Muscle of leg (tissue), 16 donors: Measurements from ENCODE around the gene AKIP1. TPM values are rescaled to one million over a fixed set of nuclear protein-coding genes. Genes with fewer than 3 reads are reported as not detected.
A peak's percentile ranks its signal among the peaks of the same experiment; 100 is the strongest.

Source experiments
- DNase-seq: peaks from one replicate; pipeline ENCODE4 v3.0.0; 2013
- H3K27ac ChIP-seq: one replicate; pipeline ENCODE4 v1.5.1; 2013; ENCODE audit warnings: mild to moderate bottlenecking, low read length, control low read depth
- H3K27me3 ChIP-seq: one replicate; pipeline ENCODE4 v1.6.1; 2013; ENCODE audit warnings: low read length; ENCODE audit not compliant: control insufficient read depth, insufficient read depth
- H3K36me3 ChIP-seq: one replicate; pipeline ENCODE4 v1.6.1; 2013; ENCODE audit warnings: low read length; ENCODE audit not compliant: control insufficient read depth, insufficient read depth
- H3K4me1 ChIP-seq: one replicate; pipeline ENCODE4 v1.6.1; 2013; ENCODE audit warnings: low read length; ENCODE audit not compliant: control insufficient read depth, insufficient read depth
- H3K4me3 ChIP-seq: one replicate; pipeline ENCODE4 v1.5.1; 2013; ENCODE audit warnings: low read length, control low read depth
- H3K9me3 ChIP-seq: replicated peaks from 2 replicates; pipeline ENCODE4 v1.6.1; 2013; ENCODE audit warnings: low read depth, low read length; ENCODE audit not compliant: control insufficient read depth
- WGBS: methylation state at CpG from one replicate; pipeline ENCODE4 v1.1.5; 2013; ENCODE audit warnings: missing lambda C conversion rate; ENCODE audit not compliant: insufficient coverage; 5-methylcytosine and 5-hydroxymethylcytosine counted together
- long read RNA-seq, 11 donors: transcript quantifications; one replicate each; lab custom pipeline, GENCODE V29; 2026
- polyA plus RNA-seq, 8 donors: library from polyadenylated mRNA; unstranded; fragments of 120-200 nt; gene quantifications; one replicate each; pipeline versions ENCODE4 v1.2.1 to v1.2.3, GENCODE V29; 2013; ENCODE audit warnings: inconsistent platforms in 1 of 8, low replicate concordance in 1 of 8; ENCODE audit not compliant: insufficient read length in 8 of 8, insufficient read depth in 1 of 8
- total RNA-seq: library from RNA; stranded (reverse); fragments of 120-200 nt; gene quantifications from one replicate; pipeline ENCODE4 v1.2.4, GENCODE V29; 2013

Gene AKIP1
- total RNA-seq (18.2 TPM), polyA plus RNA-seq (10 to 100 TPM; 23.1 to 30.3 (median 24.6) TPM)
- long read RNA-seq, donor 1, transcript AKIP1-204 (4 exons, 1,084 nt): major isoform, 5 of 8 reads
- long read RNA-seq, donor 1, partial matches to known transcripts: 0 of 8 reads
- long read RNA-seq, donor 1, other reads (novel, unspliced or antisense): 0 of 8 reads
- long read RNA-seq, donor 2, partial matches to known transcripts: 0 of 1 reads
- long read RNA-seq, donor 2, other reads (novel, unspliced or antisense): 0 of 1 reads
- long read RNA-seq, donor 3, transcript AKIP1-204 (4 exons, 1,084 nt): major isoform, 11 of 46 reads
- long read RNA-seq, donor 3, partial matches to known transcripts: 0 of 46 reads
- long read RNA-seq, donor 3, other reads (novel, unspliced or antisense): 29 of 46 reads
- long read RNA-seq, donor 4, transcript AKIP1-210 (5 exons, 1,022 nt): major isoform, 5 of 12 reads
- long read RNA-seq, donor 4, partial matches to known transcripts: 0 of 12 reads
- long read RNA-seq, donor 4, other reads (novel, unspliced or antisense): 0 of 12 reads
- long read RNA-seq, donor 5, transcript AKIP1-204 (4 exons, 1,084 nt): major isoform, 14 of 28 reads
- long read RNA-seq, donor 5, transcript AKIP1-210 (5 exons, 1,022 nt): minor isoform, 8 of 28 reads
- long read RNA-seq, donor 5, partial matches to known transcripts: 0 of 28 reads
- long read RNA-seq, donor 5, other reads (novel, unspliced or antisense): 0 of 28 reads
- long read RNA-seq, donor 6, transcript AKIP1-210 (5 exons, 1,022 nt): minor isoform, 9 of 27 reads
- long read RNA-seq, donor 6, transcript AKIP1-204 (4 exons, 1,084 nt): major isoform, 11 of 27 reads
- long read RNA-seq, donor 6, partial matches to known transcripts: 0 of 27 reads
- long read RNA-seq, donor 6, other reads (novel, unspliced or antisense): 0 of 27 reads
- long read RNA-seq, donor 7, transcript AKIP1-204 (4 exons, 1,084 nt): major isoform, 5 of 8 reads
- long read RNA-seq, donor 7, partial matches to known transcripts: 0 of 8 reads
- long read RNA-seq, donor 7, other reads (novel, unspliced or antisense): 0 of 8 reads
- long read RNA-seq, donor 8, partial matches to known transcripts: 5 of 14 reads
- long read RNA-seq, donor 8, other reads (novel, unspliced or antisense): 0 of 14 reads
- long read RNA-seq, donor 9, partial matches to known transcripts: 0 of 7 reads
- long read RNA-seq, donor 9, other reads (novel, unspliced or antisense): 0 of 7 reads
- long read RNA-seq, donor 10, transcript AKIP1-204 (4 exons, 1,084 nt): major isoform, 5 of 10 reads
- long read RNA-seq, donor 10, partial matches to known transcripts: 0 of 10 reads
- long read RNA-seq, donor 10, other reads (novel, unspliced or antisense): 0 of 10 reads
- long read RNA-seq, donor 11, partial matches to known transcripts: 0 of 7 reads
- long read RNA-seq, donor 11, other reads (novel, unspliced or antisense): 0 of 7 reads

GRCh38 chr11:8911029-8911823, at the start of gene AKIP1:
Gene AKIP1 (plus strand): TSS chr11:8911189. CDS start chr11:8911450, 261 bp downstream.
- Histone ChIP-seq H3K4me1 (peaks cover 23% of the 10 kb centered on the region), H3K27me3 (no peaks in the 10 kb centered on the region), H3K4me3 (peak within 1 kb of the TSS; percentile 80), H3K9me3 (no peaks in the 10 kb centered on the region), H3K36me3 (peaks cover 10% of the 10 kb centered on the region), H3K27ac (peak within 1 kb of the TSS; percentile 95)
- peak; percentile 99 for DNase-seq
- under 1% methylated on average over 57 of the region's 68 CpGs for WGBS

GRCh38 chr11:8863838-8864237, 47.2 kb upstream of the AKIP1 start:
- no peaks in the 10 kb centered on the region for H3K9me3 ChIP-seq
- no peaks in the 10 kb centered on the region for H3K4me1 ChIP-seq
- DNase-seq: no peak
- no peak overlapping the region for H3K27ac ChIP-seq
- no CpG with 5 or more reads among the region's 1 CpG for WGBS
- no peak overlapping the region for H3K4me3 ChIP-seq
- H3K36me3 ChIP-seq: no peaks in the 10 kb centered on the region
- H3K27me3 ChIP-seq: no peaks in the 10 kb centered on the region

GRCh38 chr11:8865304-8865703, 45.7 kb upstream of the AKIP1 start:
- DNase-seq: no peak
- H3K4me3 ChIP-seq: no peak overlapping the region
- no peak overlapping the region for H3K27ac ChIP-seq

GRCh38 chr11:8867035-8867434, 44.0 kb upstream of the AKIP1 start:
- 48% methylated on average over 2 of the region's 6 CpGs for WGBS
- H3K4me3 ChIP-seq: no peak overlapping the region
- H3K9me3 ChIP-seq: no peaks in the 10 kb centered on the region
- no peak overlapping the region for H3K27ac ChIP-seq
- DNase-seq: no peak
- H3K36me3 ChIP-seq: no peaks in the 10 kb centered on the region
- H3K27me3 ChIP-seq: no peaks in the 10 kb centered on the region
- H3K4me1 ChIP-seq: peaks cover 12% of the 10 kb centered on the region

More at GRCh38 chr11:8865304-8865703, 45.7 kb upstream of the AKIP1 start:
- Histone ChIP-seq H3K9me3 (no peaks in the 10 kb centered on the region), H3K36me3 (no peaks in the 10 kb centered on the region), H3K27me3 (no peaks in the 10 kb centered on the region), H3K4me1 (peaks cover 8% of the 10 kb centered on the region)

- no peaks in the 10 kb centered on the region for H3K27me3 ChIP-seq
- H3K4me3 ChIP-seq: no peak overlapping the region
- H3K27ac ChIP-seq: no peak overlapping the region
- 72% methylated on average over 3 of the region's 7 CpGs for WGBS
- no peak for DNase-seq
- H3K9me3 ChIP-seq: no peaks in the 10 kb centered on the region
- no peaks in the 10 kb centered on the region for H3K36me3 ChIP-seq
- peaks cover 15% of the 10 kb centered on the region for H3K4me1 ChIP-seq
These were observed 42.9 kb upstream of the AKIP1 start for GRCh38 chr11:8867931-8868631.

- H3K27me3 ChIP-seq: no peaks in the 10 kb centered on the region
- WGBS: under 1% methylated on average over 66 of the region's 81 CpGs
- peaks cover 15% of the 10 kb centered on the region for H3K4me1 ChIP-seq
These were observed 40.4 kb upstream of the AKIP1 start for GRCh38 chr11:8870411-8871170.

GRCh38 chr11:8871171-8871775, 39.7 kb upstream of the AKIP1 start:
- peak overlapping the region; percentile 94 for H3K27ac ChIP-seq
- 0% methylated on average over 6 of the region's 27 CpGs for WGBS
- H3K27me3 ChIP-seq: no peaks in the 10 kb centered on the region
- H3K9me3 ChIP-seq: no peaks in the 10 kb centered on the region
- no peaks in the 10 kb centered on the region for H3K36me3 ChIP-seq
- H3K4me1 ChIP-seq: peaks cover 15% of the 10 kb centered on the region
- peak overlapping the region; percentile 62 for H3K4me3 ChIP-seq
- peak; percentile 98 for DNase-seq

More at GRCh38 chr11:8870411-8871170, 40.4 kb upstream of the AKIP1 start:
- Histone ChIP-seq H3K27ac (peak overlapping the region; percentile 94), H3K4me3 (peak overlapping the region; percentile 62), H3K36me3 (no peaks in the 10 kb centered on the region), H3K9me3 (no peaks in the 10 kb centered on the region)
- DNase-seq: peak; percentile 95

GRCh38 chr11:8871962-8872361, 39.0 kb upstream of the AKIP1 start:
- H3K4me1 ChIP-seq: peaks cover 15% of the 10 kb centered on the region
- H3K27ac ChIP-seq: peak overlapping the region; percentile 94
- 6% methylated on average over 3 of the region's 6 CpGs for WGBS
- no peak overlapping the region for H3K4me3 ChIP-seq
- peak; percentile 70 for DNase-seq
- no peaks in the 10 kb centered on the region for H3K9me3 ChIP-seq
- H3K36me3 ChIP-seq: no peaks in the 10 kb centered on the region
- H3K27me3 ChIP-seq: no peaks in the 10 kb centered on the region
